Tibial nerve (tissue), 3 donors: ENCODE measurements around the gene NCAM1.

ENCODE experiments used
- POLR2A ChIP-seq, 2 donors: fragments of 450-650 bp; IDR thresholded peaks; one replicate each; pipeline ENCODE4 v1.6.1; 2017; ENCODE audit warnings: antibody characterized with exemption in 2 of 2, mild to moderate bottlenecking in 2 of 2, moderate library complexity in 2 of 2
- TF ChIP-seq, protein P1 (sequence below), 5 experiments: fragments of 200-600 bp in 3 of 5; fragments of 450-650 bp in 2 of 5; sonication (generic) in 3 of 5; IDR thresholded peaks; one replicate each; pipeline ENCODE4 v1.5.1; 2016 to 2019; ENCODE audit warnings: antibody characterized with exemption in 5 of 5, mild to moderate bottlenecking in 3 of 5, moderate library complexity in 2 of 5

DNA sequence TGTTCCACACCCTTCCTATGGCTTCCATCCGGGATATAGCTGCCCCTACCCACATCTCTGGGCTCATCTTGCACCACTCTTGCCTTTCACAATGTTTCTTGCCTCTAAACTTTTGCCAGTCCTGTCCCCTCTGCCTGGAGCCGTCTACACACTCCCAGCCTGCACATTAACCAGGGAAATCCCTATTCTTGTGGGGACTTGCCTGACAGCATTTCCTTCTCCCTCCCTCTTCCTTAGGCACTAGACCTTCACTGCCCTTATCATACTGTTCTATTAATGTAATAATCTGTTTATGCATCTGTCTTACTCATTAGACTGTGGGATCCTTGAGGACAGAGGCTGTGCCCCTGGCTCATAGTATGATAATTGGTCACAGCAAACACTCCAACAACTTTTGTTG, 347.4 kb downstream of the NCAM1 start:
- TF ChIP-seq, protein P1, sequence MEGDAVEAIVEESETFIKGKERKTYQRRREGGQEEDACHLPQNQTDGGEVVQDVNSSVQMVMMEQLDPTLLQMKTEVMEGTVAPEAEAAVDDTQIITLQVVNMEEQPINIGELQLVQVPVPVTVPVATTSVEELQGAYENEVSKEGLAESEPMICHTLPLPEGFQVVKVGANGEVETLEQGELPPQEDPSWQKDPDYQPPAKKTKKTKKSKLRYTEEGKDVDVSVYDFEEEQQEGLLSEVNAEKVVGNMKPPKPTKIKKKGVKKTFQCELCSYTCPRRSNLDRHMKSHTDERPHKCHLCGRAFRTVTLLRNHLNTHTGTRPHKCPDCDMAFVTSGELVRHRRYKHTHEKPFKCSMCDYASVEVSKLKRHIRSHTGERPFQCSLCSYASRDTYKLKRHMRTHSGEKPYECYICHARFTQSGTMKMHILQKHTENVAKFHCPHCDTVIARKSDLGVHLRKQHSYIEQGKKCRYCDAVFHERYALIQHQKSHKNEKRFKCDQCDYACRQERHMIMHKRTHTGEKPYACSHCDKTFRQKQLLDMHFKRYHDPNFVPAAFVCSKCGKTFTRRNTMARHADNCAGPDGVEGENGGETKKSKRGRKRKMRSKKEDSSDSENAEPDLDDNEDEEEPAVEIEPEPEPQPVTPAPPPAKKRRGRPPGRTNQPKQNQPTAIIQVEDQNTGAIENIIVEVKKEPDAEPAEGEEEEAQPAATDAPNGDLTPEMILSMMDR (IDR thresholded peaks at IDR 0.05), result no peak
- TF ChIP-seq POLR2A (IDR thresholded peaks at IDR 0.05), result no peak
